Measurements from ENCODE around the gene EYA3.

Gene EYA3

DNA sequence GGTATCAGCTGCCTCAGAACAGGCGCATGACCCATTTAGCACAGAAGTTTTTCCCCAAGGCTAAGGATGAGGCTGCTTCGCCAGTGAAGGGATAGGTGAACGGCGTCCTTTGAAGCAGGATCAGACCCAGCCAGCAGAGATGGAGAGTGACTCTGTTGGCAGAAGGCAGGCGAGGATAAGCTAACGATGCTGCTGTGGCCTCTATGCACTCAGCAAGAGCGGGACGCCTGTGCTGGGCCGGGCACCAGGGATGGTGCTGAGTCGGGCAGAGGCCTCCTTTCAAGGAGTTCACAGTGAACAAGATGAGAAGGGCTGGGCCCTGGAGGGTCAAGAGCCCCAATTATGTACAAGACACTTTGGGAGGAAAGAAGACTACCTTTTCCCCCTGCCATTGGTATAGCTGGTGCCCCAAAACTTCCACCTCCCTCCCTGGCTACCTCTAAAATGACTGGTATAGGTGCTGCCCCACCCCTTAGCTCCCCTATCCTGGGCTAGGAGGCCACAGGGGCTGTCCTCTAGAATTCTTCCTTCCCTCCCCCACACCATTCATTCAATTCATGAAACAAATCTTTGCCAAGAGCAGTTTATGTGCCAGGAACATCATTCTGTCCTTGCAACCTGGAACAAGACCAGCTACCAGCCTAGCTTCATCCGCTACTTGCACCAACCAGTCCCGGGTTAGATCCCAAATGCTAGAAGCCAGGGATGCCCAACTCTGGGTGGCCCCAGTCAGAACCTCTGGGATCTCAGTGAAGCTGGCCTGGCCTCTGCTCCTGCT is 121.1 kb downstream of the EYA3 start:
- DNase-seq: no peak

DNA sequence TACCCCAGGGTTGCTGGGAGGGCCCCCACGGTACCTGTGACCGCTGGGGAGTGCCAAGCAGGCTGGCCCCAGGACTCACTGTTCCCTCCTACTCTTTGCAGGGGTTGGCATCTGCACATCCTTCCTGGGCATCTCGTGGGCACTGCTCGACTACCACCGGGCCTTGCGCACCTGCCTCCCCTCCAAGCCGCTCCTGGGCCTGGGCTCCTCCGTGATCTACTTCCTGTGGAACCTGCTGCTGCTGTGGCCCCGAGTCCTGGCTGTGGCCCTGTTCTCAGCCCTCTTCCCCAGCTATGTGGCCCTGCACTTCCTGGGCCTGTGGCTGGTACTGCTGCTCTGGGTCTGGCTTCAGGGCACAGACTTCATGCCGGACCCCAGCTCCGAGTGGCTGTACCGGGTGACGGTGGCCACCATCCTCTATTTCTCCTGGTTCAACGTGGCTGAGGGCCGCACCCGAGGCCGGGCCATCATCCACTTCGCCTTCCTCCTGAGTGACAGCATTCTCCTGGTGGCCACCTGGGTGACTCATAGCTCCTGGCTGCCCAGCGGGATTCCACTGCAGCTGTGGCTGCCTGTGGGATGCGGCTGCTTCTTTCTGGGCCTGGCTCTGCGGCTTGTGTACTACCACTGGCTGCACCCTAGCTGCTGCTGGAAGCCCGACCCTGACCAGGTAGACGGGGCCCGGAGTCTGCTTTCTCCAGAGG is 121.9 kb downstream of the EYA3 start:
- no peak for DNase-seq

DNA sequence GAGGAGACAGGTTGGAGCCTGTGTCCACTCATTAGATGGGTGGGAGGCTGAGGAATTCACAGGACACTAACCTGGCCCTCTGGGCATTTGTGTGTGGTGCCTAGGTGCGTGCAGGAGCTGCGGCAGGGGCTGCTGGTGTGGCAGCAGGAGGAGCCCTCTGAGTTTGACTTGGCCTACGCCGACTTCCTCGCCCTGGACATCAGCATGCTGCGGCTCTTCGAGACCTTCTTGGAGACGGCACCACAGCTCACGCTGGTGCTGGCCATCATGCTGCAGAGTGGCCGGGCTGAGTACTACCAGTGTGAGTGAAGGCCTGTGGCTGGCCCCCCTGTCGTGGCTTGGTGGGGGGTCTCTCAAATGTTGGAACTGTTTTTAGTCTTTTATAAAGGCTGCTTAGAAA is 125.0 kb downstream of the EYA3 start:
- DNase-seq: no peak

DNA sequence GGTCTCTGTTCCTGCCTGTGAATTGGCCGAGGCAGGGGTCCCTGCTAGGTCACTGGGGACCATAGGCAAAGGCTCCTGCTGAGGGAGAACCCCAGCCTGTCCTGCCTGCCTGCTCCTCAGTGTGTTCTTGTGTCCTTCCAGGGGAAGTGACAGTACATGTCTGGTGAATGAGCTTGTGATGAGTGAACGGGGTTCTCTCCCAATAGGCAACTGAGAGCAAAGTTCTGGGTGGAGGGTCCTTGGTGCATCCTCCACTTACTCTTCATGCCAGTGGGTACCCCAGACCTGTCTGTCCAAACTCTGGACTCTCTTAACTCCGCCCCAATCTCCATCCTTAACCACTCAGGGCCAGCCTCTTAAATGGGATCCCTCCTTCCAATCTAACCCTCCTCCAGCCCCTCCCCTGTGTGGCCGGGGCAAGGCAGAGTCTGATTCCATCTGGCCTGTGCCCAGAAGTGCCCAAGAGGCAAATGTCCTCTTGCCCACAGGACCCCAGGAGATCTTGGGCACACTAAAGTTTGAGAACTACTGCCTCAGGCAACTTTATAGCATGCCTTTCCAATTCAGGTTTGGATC is 126.7 kb downstream of the EYA3 start:
- DNase-seq: no peak

DNA sequence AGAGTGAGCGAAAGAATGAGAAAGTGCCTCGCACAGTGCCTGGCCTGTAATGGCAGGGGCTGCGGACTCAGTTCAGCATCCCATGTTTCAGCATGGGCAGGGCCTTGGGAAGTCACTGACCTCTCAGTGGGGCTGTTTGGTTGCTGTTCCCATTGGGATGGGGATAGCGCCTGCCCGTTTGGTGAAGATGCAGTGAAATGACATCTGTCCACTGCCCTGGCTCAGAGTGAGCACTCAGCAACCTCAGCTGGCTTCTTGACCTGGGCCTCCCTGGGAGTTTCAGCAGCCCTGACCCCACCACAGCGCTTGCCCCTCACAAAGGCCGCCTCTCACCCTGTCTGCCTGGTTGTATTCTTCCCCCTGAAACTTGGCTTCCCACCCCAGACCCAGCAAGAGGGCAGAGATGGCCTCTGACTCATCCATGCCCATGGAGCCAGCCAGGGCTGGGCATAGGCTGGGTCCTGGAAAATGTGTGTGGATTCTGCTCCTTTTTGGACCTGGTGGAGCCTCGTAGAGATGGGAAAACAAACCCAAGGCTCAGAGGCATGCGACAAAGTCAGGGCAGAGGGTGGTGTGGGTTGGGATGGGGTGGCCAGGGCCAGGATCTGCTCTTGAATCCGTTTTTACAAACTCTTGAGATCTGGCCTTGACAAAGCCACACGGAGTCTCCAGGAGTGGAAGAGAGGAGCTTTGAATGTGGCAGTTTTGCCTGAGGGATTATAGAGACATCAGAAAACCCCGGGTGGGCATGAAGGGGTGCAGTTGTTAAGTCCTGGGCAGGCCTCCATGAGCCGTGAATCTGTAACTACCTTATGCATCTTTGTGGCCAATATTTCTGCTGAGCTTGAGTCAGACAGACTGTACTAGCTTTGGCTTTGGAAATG is 127.4 kb downstream of the EYA3 start:
- no peak for DNase-seq

DNA sequence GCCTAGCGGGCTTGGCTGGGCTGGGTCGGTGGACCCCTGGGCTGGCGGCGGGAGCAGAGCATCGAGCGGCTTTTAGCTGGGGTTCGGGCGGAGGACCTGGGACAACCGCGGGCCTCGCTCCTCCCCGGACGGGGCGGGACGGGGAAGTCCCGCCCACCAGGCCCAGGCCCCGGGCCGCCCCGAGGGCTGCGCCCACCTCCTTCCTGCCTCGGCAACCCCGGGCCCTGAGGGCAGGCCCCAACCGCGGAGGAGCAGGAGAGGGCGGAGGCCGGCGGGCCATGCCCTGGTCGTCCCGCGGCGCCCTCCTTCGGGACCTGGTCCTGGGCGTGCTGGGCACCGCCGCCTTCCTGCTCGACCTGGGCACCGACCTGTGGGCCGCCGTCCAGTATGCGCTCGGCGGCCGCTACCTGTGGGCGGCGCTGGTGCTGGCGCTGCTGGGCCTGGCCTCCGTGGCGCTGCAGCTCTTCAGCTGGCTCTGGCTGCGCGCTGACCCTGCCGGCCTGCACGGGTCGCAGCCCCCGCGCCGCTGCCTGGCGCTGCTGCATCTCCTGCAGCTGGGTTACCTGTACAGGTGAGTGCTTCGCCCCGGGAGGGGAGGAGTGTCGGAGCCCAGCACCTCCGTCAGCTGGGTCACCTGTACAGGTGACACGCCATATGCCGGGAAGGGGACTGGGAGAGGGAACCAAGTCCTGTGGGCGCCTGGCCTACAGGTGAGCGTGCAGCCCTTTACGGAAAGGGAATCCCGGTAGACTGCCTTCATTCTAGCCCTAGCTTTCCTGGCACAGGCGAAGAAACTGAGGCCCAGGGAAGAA is 128.4 kb downstream of the EYA3 start, which contains the start of gene XKR8:
TSS of gene XKR8 (plus strand) at position 182 of the 812 bp plus-strand sequence. CDS start at position 279, 97 bp downstream.
- peak; percentile 88 for DNase-seq

DNA sequence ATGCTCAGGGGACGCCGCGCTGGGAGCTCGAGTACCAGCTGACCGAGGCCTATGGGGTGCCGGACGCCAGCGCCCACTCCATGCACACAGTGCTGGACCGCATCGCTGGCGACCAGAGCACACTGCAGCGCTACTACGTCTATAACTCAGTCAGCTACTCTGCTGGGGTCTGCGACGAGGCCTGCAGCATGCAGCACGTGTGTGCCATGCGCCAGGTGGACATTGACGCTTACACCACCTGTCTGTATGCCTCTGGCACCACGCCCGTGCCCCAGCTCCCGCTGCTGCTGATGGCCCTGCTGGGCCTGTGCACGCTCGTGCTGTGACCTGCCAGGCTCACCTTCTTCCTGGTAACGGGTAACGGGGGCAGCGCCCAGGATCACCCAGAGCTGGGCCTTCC is 129.9 kb downstream of the EYA3 start:
- no peak for DNase-seq

DNA sequence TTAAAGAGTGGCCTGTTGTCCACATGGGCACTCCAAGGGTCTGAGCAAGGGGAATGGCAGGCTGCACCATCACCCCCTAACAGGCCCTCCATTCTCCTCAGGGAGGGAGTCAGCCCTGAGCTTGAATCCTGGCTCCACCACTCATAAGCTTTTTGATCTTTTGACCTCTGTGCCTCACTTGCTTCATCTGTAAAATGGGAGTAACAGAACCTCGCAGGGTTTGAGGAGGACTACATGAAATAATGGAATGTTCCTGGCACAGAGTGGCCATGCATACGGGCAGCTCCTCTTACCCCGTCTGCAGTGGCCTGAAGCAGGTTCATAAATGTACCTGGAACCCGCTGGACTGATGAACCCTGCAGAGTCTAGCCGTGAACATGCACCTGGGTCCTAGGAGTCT is 130.8 kb downstream of the EYA3 start:
- DNase-seq: no peak

DNA sequence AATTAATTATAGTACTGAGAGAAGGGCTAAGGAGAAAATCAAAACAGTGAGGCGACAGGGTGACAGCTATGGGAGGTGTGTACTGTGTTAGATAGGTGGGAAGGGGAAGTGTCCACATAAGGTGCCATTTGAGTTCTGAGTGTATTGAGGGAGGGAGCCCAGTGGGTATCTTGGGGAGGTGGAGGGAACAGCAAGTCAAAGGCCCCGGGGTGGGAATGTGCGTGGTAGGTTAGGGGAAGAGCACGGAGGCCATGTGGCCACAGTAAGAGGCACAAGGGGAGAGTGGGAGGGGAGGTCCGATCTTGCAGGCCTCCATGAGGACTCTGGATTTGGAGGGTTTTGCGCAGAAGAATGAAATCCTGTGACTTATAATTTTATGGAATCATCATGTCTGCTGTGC is 131.6 kb downstream of the EYA3 start:
- DNase-seq: no peak

DNA sequence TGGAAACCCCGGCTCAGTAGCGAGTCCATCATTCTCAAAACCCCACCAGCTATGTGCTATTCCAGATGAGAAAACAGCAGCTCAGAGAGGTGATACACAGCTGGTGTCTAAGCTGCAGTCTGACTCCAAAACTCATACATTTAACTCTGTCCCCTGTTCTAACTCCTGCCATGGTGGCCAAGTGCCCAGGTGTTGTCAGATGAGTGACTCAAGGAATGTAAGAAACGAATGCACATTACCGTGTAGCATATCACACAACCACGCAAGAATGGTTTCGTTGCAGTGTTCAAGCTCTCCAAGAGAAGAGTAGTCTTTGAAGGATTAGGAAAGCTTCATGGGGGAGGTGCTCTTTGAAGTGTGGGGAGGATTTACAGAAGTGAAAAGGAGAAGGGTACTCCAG is 133.3 kb downstream of the EYA3 start:
- no peak for DNase-seq

DNA sequence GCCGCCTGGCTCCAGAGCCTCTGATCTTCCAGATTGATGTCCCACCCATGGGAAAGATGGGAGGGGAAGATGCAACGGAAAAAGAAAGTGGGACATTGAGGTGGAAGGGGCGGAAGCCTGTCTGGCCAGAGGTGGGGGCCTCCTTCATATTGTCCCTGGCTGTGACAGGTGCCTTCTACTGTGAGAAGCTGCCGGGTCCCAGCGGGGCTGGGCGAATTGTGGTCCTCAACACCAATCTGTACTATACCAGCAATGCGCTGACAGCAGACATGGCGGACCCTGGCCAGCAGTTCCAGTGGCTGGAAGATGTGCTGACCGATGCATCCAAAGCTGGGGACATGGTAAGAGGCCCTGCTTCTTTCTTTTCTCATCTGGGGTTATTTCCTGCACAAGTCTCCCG is 134.2 kb downstream of the EYA3 start:
- no peak for DNase-seq

DNA sequence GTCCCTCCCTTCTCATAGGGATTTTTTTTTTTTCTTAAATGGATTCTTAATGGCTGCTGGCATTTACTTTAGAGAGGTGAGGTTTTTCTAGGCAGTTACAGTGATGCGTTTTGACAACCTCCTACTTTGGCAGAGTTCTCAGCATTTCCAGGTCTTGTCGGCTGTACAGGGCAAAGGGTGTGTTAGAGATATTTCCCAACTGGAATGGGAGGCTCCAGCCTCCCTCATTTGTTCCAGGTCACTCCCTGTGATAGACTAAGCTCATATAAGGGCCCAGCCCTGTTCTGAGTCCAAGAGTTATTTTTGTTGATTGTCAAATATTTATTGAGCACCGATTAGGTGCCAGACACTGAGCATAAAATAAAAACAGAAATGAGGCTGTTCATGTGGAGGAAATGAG is 136.3 kb downstream of the EYA3 start:
- DNase-seq: no peak

DNA sequence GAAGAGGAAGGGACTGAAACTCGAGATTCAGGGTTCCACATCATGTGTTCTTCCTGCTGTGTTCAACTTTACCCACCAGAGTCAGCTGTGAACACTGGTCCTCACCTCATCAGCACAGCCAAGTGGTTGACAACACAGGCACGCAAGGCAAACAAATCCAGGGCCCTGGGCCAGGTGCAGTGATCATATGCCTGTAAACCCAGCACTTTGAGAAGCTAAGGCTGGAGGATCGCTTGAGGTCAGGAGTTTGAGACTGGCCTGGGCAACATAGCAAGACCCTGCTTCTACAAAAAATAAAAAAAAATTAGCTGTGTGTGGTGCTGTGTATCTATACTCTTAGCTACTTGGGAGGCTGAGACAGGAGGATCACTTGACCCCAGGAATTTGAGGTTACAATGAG is 137.0 kb downstream of the EYA3 start:
- no peak for DNase-seq

DNA sequence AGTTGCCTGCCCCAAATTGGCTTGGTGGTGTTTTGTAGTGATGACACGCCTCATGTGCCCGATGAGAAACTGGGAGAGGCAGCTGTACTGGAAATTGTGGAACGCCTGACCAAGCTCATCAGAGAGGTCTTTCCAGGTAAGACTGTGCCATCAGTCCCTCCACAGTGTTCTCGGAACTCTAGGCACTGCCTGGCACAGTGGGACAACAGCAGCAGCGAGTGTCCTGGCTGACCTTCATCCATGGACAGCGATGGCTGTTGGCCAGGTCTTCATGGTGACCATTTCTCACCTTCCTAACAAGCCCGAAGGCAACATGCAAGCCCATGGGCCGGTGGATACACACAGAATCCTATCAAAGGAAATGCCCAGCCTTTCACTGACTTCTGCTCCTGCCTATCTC is 139.4 kb downstream of the EYA3 start:
- DNase-seq: no peak

DNA sequence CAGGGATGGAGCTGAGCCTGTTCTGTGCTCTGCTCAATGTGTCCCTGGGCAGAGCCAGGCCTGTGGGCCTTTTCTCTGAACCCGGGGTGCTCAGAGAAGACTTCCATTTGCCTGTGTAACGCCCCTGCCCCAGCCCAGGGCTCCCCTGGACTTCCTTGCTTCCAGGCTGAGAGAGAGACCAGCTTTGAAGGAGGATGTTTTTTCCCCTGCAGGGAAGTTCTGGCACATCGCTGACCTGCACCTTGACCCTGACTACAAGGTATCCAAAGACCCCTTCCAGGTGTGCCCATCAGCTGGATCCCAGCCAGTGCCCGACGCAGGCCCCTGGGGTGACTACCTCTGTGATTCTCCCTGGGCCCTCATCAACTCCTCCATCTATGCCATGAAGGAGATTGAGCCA is 143.4 kb downstream of the EYA3 start:
- no peak for DNase-seq

DNA sequence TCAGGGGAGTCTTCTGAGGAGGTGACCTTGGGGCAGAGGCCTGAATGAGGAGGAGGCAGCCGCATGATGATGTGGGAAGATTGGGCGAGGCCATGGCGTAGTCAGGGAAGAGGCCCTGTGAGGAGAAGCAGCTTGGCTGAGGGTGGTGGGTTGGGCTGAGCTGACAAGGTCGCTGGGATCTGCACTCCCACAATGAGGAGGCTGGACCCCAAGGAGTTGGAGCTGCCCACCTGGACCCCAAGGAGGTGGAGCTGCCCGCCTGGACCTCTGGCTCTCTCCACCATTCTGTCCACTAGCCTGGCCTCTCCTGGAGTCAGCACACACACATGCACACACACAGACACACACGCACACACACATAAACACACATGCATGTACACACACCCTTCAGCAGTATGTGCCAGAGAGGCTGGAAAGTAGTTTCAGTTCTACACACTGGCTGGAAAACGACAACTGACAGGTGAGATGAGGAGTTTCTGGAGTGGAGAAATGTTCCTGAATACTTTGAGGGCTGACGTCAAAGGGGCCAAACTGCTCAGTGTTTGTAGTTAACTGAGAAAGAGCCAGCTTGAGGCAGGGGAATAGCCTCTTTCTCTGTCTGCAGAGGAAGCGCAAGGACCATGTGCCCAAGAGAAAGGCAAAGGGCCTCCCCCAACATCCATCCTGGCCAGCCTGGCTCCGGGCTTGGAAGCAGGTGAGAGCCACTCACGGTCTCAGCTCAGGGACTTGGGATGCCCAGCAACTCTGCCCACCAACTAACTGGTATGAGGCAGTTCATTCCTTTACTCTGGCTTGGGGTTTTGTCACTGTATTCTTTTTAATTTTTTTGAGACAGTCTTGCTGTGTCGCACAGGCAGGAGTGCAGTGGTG is 146.5 kb downstream of the EYA3 start:
- no peak for DNase-seq

DNA sequence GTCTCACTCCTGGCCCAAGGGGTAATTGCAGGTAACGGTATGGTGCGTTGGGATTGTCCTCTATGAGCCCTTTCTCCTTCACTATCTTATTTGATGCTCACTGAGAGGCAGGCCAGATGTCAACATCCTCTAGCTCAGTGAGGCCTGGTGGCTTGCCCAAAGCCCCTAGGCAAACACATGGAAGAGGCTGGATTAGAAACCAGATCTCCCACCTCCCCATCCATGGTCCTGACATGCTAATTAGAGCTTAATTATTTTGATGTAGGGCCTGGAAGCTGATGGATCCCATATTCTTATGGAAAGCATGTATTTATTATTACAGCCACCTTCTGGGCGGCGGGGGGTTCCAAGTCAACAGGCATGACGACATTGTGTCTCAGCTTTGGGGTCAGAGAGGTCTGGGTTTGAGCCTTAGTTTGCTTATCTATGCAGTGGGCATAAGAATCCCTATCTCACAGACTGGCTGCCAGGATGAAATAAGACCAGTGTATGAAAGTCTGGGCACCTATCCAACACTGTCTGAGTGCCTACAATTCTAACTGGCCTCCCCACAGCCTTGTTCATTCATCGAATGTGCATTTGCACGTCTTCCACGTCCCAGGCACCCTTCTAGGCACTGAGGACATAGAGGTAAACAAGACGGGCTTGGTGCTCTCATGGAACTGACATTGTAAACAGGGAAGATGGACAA is 147.4 kb downstream of the EYA3 start:
- no peak for DNase-seq

DNA sequence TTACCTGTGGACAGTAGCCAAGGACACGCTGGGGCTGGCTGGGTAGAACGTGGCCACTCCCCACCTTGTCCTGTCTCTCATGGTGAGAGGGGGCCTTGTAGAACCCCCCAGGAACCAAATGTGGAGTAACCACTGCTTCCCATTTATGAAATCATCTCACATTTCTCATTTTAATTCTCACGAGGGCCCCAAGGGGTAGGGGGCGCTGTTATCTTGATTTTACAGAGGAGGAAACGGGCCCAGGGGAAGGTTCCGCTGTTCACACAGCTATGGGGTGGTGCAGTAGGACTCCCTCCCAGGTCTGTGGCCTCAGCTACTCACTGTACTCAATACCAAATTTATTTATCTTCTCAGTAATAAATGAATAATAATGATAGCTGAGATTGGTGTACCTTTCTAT is 148.1 kb downstream of the EYA3 start:
- DNase-seq: peak; percentile 85

DNA sequence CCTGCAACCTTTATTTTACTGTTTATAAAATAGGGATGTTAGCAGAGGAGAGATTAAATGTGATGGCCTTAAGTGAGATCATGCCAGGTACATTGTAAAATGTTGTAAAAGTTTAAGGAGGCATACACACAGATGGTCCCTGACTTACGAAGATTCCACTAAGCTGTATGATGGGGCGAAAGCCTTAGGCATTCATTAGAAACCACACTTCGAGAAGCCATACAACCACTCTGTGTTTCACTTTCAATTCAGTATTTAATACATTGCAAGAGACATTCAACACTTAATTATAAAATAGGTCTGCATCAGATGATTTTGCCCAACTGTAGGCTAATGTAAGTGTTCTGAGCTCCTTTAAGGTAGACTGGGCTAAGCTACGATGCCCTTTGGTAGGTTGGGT is 149.9 kb downstream of the EYA3 start:
- DNase-seq: no peak

DNA sequence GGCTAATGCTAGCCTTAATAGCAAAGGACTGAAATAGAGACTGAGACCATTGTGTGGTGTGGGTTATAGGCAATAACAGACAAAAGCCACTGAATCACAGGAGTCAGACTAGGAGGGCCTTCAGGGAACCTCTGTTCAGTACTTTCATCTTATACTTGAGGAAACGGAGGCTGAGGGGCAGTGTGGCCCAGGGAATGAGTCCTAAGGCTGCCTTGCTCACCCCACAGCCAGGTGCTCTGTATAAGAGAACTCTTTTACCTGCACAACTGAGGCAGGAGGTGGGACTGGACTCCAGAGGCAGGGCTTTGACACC is 150.9 kb downstream of the EYA3 start:
- DNase-seq: no peak

DNA sequence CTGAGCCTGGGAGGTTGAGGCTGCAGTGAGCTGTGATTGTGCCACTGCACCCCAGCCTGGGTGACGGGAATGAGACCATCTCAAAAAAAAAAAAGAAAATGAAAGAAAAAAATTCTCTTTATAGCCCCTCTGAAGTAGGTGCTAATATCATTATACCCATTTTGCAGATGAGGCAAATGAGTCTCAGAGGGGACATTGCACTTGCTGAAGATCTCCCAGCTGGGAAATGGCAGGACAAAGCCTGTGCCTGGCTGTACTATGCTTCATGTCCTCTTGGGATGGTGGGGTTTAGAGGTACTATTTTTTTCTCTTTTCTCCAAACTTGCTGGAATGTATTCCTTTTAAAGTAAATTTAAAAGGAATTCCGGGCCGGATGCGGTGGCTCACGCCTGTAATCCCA is 152.0 kb downstream of the EYA3 start:
- no peak for DNase-seq

Data from stimulated activated CD8-positive, alpha-beta memory T cell treated with anti-CD3 and anti-CD28 coated beads, Interleukin-4, amount 100 ng/mL, for 48 hours (primary cell).